GM21360 (cell line): ENCODE data around the gene RASSF1.
A peak's percentile ranks its signal among the peaks of the same experiment; 100 is the strongest.

Source experiments
- ATAC-seq: cut with Tn5 transposase; IDR thresholded peaks from one replicate; pipeline ENCODE4 v1.9.1; 2021; ENCODE audit warnings: mild to moderate bottlenecking, moderate library complexity; ENCODE audit not compliant: unreplicated experiment

Gene RASSF1

GRCh38 chr3:50302095-50303012 lies 38.3 kb downstream of the RASSF1 start:
- ATAC-seq = no peak

- no peak for ATAC-seq
Observed at GRCh38 chr3:50300681-50301254, 39.9 kb downstream of the RASSF1 start.

GRCh38 chr3:50299929-50300680 lies 40.5 kb downstream of the RASSF1 start:
- ATAC-seq = no peak

DNA sequence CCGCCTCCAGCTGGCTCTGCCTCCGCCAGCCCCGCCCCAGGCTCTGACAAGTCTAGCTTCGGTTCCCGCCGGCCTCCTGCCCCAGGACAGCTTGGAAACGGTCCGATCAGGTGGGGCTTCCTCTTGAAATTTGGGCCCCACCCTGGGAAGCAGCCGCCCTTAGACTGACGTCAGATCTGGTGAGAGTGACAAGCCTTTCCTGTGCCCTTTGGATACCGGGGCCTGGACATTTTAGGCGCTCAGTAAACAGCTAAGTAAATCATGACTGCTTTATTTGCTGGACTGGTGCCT lies 41.1 kb downstream of the RASSF1 start:
- ATAC-seq = no peak

- ATAC-seq = peak; percentile 75
Observed at GRCh38 chr3:50298836-50299637, 41.6 kb downstream of the RASSF1 start, which contains the start of the genes HYAL3 and NAA80. TSS of gene HYAL3 (minus strand) at chr3:50299405. CDS start at chr3:50295602, 3,803 bp downstream. TSS of gene NAA80 (minus strand) at chr3:50299405. CDS start at chr3:50297463, 1,942 bp downstream.

DNA sequence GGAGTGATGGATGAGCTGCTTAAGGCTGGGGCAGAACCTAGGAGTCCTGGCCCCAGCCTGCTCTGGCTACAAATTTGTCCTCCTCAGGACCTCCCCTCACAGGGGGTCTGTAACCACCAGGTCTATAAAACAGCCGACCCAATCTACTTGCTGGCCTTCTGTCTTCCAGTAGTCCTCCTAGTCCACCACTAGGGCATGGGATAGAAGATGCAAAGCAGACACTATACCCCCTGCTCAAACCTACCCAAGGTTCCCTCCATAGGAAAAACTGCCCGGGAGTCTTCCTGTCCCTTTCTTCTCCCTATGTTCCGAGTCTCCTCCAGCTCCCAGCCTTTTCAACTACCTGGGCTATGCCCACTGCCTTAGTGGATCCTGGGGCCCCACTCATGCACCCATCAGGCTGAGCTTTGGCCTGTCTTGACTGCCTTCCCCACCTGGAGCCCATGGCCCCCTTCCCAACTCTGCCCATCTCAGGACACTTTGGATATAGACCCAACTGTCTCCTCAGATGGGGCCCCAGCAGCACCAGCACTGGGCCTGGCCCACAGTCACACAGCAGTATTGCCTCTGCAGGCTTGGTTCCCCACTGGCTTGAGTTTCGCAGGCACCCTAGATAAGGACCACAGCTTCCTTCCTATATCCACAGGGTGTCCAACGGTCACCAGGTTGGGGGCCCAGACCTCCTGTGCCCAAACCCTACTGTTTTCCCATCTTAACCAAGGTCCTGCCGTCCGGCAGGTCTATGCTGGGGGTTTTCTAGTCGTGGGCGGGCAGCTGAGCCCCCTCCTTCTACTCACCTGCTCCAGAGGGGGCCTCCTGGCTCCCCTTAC lies 42.5 kb downstream of the RASSF1 start:
- ATAC-seq = no peak

DNA sequence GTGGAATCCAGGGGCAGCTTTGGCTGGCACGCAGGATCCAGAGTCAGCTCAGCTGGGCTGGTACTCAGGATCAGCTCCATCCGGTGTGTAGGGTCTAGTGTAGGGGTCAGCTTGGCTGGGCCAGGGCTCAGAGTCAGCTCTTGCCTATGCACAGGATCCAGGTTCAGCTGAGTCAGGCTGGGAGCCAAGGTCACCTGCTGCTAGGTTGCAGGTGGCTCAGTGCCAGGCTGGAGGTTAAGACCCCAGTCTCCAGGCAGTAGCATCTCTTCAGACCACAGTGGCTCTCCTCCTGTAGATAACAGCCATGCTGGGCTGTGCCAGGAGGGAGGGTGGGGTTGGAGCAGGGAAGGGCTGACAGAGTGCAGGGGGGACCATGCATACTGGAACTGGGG lies 43.3 kb downstream of the RASSF1 start:
- no peak for ATAC-seq

GRCh38 chr3:50296721-50297383 lies 43.8 kb downstream of the RASSF1 start:
- ATAC-seq = no peak

DNA sequence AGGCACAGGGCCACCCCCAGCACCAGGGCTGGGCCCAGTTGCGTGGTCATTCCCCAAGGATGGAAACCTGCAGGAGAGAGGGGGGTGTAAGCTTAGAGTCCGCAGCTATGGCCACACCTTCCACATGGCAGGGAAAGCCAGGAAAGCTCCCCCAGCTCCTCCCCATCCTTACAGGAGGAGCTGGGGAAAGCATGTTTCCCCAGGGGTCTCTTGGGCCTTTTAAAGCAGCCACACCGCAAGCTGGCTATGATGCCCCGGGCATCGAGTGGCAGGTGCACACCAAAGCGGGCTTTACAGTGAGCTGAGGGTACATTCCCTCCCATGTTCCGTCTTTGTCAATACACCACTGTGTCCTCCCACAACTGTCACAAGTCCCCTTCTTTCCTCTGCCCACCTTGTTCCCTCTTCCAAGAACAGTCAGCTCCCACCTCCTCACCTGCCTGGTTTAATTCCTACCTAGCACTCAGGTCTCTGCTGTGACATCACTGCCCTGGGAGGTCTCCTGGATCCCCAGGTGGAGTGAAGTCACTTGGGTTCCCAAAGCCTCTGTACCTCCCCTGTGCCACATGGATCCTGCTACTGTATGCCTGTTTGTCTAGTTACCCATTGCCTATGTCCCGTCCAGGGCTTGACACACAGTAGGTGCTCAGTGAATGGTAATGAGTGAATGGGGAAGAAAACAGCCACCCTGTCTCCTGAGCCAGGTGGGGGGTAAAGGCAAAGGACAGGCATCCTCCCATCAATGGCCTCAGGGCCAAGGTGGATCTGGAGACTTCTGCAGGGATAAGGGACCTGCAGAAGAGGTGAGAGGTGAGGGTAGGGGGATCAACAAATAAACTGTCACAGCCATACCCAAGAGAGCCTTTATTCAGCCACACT lies 44.8 kb downstream of the RASSF1 start:
- no peak for ATAC-seq

DNA sequence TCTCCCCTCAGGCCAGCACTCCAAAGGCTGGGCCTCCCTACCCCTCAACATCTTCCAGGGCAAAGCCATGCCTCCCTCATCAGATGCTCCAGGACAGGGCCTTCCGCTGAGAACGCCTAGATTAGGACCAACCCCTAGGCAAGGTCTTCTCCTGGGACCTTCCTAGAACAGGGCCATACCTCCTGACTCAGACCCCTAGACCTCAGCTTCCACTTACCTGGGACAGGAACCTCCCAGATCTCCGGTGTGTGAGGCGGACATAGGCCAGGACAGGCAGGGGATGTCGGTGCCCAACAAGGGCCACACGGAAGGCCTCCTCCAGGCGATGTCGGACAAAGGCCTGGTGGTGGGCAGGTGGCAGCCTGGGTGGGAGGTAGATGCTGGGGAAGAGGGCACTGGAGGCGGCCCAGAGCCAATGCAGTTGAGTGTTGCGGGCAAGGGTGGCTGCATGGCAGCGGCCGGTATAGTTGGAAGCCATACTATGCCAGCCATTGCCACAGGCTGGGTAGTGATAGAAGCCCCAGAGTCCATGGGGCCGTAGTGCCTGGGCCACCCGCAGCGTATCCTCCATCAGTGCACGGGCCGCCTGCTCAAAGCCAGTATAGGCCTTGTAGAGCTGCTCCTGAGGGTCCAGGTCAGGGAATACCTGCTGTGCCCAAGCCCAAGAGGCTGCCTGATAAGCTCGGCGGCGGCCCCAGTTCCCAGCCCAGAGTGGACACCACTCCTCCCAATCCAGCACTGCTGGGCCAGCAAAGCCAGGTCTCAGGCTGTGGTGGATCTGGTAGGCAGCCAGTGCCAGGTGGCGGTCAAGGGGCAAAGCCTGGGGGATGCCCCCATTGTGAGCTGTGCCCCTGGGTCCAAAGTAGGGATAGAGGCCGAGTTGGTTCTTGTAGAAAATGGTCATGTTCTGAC lies 45.9 kb downstream of the RASSF1 start:
- ATAC-seq = no peak

DNA sequence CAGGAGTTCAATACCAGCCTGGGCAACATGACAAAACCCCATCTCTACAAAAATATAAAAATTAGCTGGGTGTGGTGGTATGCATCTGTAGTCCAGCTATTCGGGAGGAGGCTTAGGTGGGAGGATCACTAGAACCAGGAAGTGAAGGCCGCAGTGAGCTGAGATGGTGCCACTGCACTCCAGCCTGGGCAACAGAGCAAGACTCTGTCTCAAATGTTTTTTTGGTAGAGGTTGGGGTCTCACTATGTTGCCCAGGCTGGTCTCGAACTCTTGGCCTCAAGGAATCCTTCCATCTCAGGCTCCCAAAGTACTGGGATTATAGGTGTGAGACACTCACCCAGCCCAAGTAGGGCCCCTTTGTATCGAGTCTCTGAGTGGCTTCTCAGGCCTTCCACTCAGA lies 46.5 kb downstream of the RASSF1 start:
- no peak for ATAC-seq

GRCh38 chr3:50293079-50293801 lies 47.4 kb downstream of the RASSF1 start:
- ATAC-seq = no peak

DNA sequence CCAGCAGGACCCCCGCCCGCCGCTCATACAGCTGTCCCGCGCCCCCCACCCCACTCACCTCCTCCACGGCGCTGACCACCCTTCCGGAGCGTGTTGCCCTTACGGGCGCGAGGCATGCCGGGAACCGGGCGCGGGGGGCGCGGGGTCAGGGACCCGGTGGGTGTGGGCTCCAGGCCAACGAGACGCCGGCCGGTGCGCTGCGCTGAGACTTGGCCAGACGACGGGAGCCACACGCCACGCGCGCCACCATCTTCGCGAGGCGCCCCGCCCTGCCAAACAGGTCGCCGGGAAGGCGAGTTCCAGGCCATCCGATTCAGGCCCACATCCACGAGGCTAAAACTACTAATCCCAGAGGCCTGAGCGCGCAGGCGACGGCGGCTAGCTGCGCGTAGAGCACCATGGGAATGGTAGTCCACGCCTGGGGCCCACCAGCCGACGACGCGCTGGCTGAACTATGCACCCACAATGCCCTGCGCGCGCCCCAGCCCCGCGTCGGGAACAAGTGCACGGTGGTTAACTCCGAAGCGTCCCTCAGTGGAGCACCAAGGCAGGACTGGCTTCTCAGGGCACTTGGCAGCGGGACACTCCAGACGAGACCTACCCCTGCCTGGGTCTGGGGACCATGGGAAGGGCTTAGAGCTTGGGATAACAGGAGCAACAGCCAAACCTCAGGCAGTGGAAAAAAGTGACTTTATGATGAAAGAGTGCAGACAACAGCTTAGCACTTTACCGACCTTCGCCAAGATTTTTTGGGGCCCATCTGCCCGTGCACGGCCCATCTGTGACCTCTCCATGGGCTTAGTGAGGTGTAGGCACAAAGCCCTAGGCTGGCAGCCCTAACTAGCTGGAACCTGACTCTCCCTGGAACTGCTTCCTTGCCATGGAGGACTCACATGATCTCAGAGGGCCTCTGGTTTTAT lies 48.2 kb downstream of the RASSF1 start, which contains the start of gene IFRD2:
Gene IFRD2 (minus strand): TSS at position 271 of the 920 bp plus-strand sequence. CDS start 155 bp downstream, at position 116.
- ATAC-seq = peak; percentile 90

- ATAC-seq = no peak
Observed at GRCh38 chr3:50290161-50290641, 50.4 kb downstream of the RASSF1 start.

GRCh38 chr3:50289130-50289529 lies 51.5 kb downstream of the RASSF1 start:
- no peak for ATAC-seq
